WTC11 (cell line): ENCODE results near the gene FBRS. TPM values are rescaled to one million over a fixed set of nuclear protein-coding genes. Genes with fewer than 3 reads are reported as not detected.
"Not testable (repeated sequence)": the region's sequence is repeated elsewhere in the genome, so short reads cannot be mapped to it uniquely, and the experiment has no call there.

Source experiments
- ATAC-seq: fragments of 200-7000 bp; cut with Tn5 transposase; 2 replicates; pipeline ENCODE4 v1.10.0; 2021; ENCODE audit warnings: mild to moderate bottlenecking, moderate library complexity
- CTCF ChIA-PET: fragments of 300-600 bp; sonication (Branson Sonifier 250); formaldehyde crosslinking; loops from one replicate; lab custom pipeline; 2021; ENCODE audit warnings: antibody characterized with exemption; lab: Charles Lee
- POLR2A ChIA-PET: fragments of 350-600 bp; sonication (Branson Sonifier 250); formaldehyde crosslinking; loops from one replicate; lab custom pipeline; 2021; ENCODE audit warnings: antibody characterized with exemption; lab: Charles Lee
- DNase-seq: peaks from one replicate; pipeline ENCODE4 v3.0.0; 2021; ENCODE audit warnings: low spot score
- H3K27ac Mint-ChIP-seq: 2 replicates; pipeline ENCODE4 v1.8.0; 2021; ENCODE audit warnings: mixed read lengths
- H3K27me3 Mint-ChIP-seq: 2 replicates; pipeline ENCODE4 v1.8.0; 2021; ENCODE audit warnings: low read depth, mild to moderate bottlenecking, moderate library complexity, mixed read lengths
- H3K36me3 Mint-ChIP-seq: 2 replicates; pipeline ENCODE4 v1.8.0; 2021; ENCODE audit warnings: mixed read lengths
- H3K4me1 Mint-ChIP-seq: 2 replicates; pipeline ENCODE4 v1.8.0; 2022; ENCODE audit warnings: mixed read lengths
- H3K4me3 Mint-ChIP-seq: 2 replicates; pipeline ENCODE4 v1.8.0; 2021; ENCODE audit warnings: mild to moderate bottlenecking, moderate library complexity, mixed read lengths
- H3K9me3 Mint-ChIP-seq: 2 replicates; pipeline ENCODE4 v1.8.0; 2021; ENCODE audit warnings: mixed read lengths
- NFE2L1 ChIP-seq: sonication (generic); formaldehyde crosslinking; IDR thresholded peaks from 2 replicates; pipeline ENCODE4 v1.8.1; 2023; ENCODE audit warnings: missing genetic modification reagents
- NFYB ChIP-seq: sonication (generic); formaldehyde crosslinking; conservative IDR thresholded peaks from 2 replicates; pipeline ENCODE4 v1.8.0; 2022; ENCODE audit warnings: low read depth, missing genetic modification reagents
- NR2C2 ChIP-seq: sonication (generic); formaldehyde crosslinking; IDR thresholded peaks from 2 replicates; pipeline ENCODE4 v1.8.0; 2022; ENCODE audit warnings: mild to moderate bottlenecking, missing genetic modification reagents
- SMAD3 ChIP-seq: sonication (generic); formaldehyde crosslinking; IDR thresholded peaks from 2 replicates; pipeline ENCODE4 v1.8.0; 2022; ENCODE audit warnings: missing genetic modification reagents, mild to moderate bottlenecking, borderline replicate concordance
- SMAD4 ChIP-seq: sonication (generic); formaldehyde crosslinking; IDR thresholded peaks from 2 replicates; pipeline ENCODE4 v1.8.0; 2022; ENCODE audit warnings: mild to moderate bottlenecking, missing genetic modification reagents
- TCF7 ChIP-seq: sonication (generic); formaldehyde crosslinking; IDR thresholded peaks from 2 replicates; pipeline ENCODE4 v1.8.0; 2022; ENCODE audit warnings: mild to moderate bottlenecking, low read depth, missing genetic modification reagents, moderate library complexity
- total RNA-seq: library from RNA; stranded (reverse); gene quantifications from 3 replicates; pipeline ENCODE4 v1.2.3, GENCODE V29; 2021
- TF ChIP-seq, protein P1 (sequence below): fragments of 250-450 bp; sonication (Bioruptor Pico); IDR thresholded peaks from 2 replicates; pipeline ENCODE4 v2.1.2; 2022; ENCODE audit warnings: mild to moderate bottlenecking, moderate library complexity
- TF ChIP-seq, protein P2 (sequence below): fragments of 250-450 bp; sonication (Bioruptor Pico); IDR thresholded peaks from 2 replicates; pipeline ENCODE4 v1.9.0; 2021; ENCODE audit warnings: mild to moderate bottlenecking
- TF ChIP-seq, protein P3 (sequence below): fragments of 250-450 bp; sonication (Bioruptor Pico); IDR thresholded peaks from 2 replicates; pipeline ENCODE4 v1.8.0; 2021; ENCODE audit warnings: mild to moderate bottlenecking
- TF ChIP-seq, protein P4 (sequence below): sonication (generic); formaldehyde crosslinking; IDR thresholded peaks from 2 replicates; pipeline ENCODE4 v1.8.1; 2023; ENCODE audit warnings: mild to moderate bottlenecking, missing genetic modification reagents, borderline replicate concordance
- TF ChIP-seq, protein P5 (sequence below): fragments of 200-600 bp; IDR thresholded peaks from 2 replicates; pipeline ENCODE4 v1.8.0; 2022; ENCODE audit warnings: antibody characterized with exemption

The FBRS gene
- total RNA-seq, 1 experiment from 2014 or later: 23.2 TPM

DNA sequence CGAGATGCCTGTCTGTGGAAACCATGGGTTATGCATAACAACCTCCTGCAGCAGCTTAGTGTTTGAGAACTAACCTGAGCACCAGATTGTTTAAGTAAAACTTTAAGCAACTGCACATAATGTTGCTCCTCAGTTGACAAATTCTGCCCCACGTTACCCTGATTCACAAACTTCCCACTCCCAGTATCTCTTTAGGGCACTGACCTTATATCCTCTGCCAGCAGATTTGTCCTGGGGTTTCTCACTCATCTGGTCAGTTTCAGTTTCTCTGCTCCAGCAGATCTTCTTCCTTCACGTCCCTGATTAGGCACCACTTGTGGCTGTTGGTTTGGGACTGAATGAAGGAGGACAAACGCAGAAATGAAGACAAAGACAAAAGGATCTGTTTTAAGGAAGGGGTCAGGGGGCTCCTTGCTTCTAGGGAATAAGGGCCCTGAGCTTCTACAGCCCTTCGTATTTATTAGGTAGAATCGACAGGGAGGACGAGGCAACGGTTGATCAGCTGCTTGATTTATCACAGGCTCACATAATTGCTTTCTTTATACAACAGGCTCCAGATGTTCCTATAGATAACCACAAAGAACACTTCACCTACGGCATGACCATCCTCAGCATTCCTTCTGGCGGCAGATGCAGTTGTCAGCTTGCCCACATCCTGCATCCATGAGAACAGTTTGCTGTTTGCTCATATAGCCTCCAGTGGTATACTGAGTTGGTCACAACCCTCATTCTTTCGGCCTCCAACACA is 34.5 kb upstream of the FBRS start (continued):
- TF ChIP-seq, protein P1, sequence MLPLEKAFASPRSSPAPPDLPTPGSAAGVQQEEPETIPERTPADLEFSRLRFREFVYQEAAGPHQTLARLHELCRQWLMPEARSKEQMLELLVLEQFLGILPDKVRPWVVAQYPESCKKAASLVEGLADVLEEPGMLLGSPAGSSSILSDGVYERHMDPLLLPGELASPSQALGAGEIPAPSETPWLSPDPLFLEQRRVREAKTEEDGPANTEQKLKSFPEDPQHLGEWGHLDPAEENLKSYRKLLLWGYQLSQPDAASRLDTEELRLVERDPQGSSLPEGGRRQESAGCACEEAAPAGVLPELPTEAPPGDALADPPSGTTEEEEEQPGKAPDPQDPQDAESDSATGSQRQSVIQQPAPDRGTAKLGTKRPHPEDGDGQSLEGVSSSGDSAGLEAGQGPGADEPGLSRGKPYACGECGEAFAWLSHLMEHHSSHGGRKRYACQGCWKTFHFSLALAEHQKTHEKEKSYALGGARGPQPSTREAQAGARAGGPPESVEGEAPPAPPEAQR (CRISPR knock-in tag): no peak
- TF ChIP-seq NFE2L1 (CRISPR knock-in tag): no peak
- TF ChIP-seq, protein P2, sequence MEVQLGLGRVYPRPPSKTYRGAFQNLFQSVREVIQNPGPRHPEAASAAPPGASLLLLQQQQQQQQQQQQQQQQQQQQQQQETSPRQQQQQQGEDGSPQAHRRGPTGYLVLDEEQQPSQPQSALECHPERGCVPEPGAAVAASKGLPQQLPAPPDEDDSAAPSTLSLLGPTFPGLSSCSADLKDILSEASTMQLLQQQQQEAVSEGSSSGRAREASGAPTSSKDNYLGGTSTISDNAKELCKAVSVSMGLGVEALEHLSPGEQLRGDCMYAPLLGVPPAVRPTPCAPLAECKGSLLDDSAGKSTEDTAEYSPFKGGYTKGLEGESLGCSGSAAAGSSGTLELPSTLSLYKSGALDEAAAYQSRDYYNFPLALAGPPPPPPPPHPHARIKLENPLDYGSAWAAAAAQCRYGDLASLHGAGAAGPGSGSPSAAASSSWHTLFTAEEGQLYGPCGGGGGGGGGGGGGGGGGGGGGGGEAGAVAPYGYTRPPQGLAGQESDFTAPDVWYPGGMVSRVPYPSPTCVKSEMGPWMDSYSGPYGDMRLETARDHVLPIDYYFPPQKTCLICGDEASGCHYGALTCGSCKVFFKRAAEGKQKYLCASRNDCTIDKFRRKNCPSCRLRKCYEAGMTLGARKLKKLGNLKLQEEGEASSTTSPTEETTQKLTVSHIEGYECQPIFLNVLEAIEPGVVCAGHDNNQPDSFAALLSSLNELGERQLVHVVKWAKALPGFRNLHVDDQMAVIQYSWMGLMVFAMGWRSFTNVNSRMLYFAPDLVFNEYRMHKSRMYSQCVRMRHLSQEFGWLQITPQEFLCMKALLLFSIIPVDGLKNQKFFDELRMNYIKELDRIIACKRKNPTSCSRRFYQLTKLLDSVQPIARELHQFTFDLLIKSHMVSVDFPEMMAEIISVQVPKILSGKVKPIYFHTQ (CRISPR knock-in tag): no peak
- TF ChIP-seq TCF7 (CRISPR knock-in tag): no peak
- TF ChIP-seq, protein P3, sequence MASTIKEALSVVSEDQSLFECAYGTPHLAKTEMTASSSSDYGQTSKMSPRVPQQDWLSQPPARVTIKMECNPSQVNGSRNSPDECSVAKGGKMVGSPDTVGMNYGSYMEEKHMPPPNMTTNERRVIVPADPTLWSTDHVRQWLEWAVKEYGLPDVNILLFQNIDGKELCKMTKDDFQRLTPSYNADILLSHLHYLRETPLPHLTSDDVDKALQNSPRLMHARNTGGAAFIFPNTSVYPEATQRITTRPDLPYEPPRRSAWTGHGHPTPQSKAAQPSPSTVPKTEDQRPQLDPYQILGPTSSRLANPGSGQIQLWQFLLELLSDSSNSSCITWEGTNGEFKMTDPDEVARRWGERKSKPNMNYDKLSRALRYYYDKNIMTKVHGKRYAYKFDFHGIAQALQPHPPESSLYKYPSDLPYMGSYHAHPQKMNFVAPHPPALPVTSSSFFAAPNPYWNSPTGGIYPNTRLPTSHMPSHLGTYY: no peak

DNA sequence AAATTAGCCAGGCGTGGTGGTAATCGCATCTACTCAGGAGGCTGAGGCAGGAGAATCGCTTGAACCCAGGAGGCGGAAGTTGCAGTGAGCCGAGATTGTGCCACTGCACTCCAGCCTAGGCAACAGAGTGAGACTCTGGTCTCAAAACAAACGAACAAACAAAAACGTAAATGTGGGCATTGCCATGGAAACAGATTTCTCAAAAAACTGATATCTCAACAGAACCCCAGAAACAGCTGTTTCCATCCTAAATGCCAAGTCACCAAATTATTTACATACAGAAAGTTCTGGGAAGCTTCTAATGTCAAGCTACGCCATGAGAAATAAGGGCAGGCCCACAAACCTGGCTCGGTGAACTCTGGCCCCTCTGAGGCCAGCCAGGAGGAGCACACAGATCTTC is 32.0 kb upstream of the FBRS start:
- ChIA-PET POLR2A (interaction anchor here (0.7 kb wide), 2 partner anchors 54 to 196 kb away, joined by 3 to 4 read pairs; partner anchors contain the start of genes DCTPP1 and ZNF688), CTCF (interaction anchor here (0.6 to 8.3 kb wide), 8 partner anchors 10 to 727 kb away, joined by 3 to 58 read pairs (median 4); partner anchors contain the start of genes DCTPP1, SEZ6L2 and ZNF689)
- Mint-ChIP-seq H3K27me3 (peaks cover 47% of the 10 kb centered on the region), H3K27ac (no peak overlapping the region), H3K36me3 (no peaks in the 10 kb centered on the region), H3K4me3 (no peak overlapping the region), H3K4me1 (0 out of 2 replicates have a peak, but pooled peaks cover 5% of the 10 kb centered on the region), H3K9me3 (no peaks in the 10 kb centered on the region)
- ATAC-seq (no peak), DNase-seq (no peak)
- TF ChIP-seq, protein P4, sequence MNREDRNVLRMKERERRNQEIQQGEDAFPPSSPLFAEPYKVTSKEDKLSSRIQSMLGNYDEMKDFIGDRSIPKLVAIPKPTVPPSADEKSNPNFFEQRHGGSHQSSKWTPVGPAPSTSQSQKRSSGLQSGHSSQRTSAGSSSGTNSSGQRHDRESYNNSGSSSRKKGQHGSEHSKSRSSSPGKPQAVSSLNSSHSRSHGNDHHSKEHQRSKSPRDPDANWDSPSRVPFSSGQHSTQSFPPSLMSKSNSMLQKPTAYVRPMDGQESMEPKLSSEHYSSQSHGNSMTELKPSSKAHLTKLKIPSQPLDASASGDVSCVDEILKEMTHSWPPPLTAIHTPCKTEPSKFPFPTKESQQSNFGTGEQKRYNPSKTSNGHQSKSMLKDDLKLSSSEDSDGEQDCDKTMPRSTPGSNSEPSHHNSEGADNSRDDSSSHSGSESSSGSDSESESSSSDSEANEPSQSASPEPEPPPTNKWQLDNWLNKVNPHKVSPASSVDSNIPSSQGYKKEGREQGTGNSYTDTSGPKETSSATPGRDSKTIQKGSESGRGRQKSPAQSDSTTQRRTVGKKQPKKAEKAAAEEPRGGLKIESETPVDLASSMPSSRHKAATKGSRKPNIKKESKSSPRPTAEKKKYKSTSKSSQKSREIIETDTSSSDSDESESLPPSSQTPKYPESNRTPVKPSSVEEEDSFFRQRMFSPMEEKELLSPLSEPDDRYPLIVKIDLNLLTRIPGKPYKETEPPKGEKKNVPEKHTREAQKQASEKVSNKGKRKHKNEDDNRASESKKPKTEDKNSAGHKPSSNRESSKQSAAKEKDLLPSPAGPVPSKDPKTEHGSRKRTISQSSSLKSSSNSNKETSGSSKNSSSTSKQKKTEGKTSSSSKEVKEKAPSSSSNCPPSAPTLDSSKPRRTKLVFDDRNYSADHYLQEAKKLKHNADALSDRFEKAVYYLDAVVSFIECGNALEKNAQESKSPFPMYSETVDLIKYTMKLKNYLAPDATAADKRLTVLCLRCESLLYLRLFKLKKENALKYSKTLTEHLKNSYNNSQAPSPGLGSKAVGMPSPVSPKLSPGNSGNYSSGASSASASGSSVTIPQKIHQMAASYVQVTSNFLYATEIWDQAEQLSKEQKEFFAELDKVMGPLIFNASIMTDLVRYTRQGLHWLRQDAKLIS (CRISPR knock-in tag): no peak
- no peak for TF ChIP-seq SMAD4
- TF ChIP-seq NFYB (CRISPR knock-in tag): no peak

DNA sequence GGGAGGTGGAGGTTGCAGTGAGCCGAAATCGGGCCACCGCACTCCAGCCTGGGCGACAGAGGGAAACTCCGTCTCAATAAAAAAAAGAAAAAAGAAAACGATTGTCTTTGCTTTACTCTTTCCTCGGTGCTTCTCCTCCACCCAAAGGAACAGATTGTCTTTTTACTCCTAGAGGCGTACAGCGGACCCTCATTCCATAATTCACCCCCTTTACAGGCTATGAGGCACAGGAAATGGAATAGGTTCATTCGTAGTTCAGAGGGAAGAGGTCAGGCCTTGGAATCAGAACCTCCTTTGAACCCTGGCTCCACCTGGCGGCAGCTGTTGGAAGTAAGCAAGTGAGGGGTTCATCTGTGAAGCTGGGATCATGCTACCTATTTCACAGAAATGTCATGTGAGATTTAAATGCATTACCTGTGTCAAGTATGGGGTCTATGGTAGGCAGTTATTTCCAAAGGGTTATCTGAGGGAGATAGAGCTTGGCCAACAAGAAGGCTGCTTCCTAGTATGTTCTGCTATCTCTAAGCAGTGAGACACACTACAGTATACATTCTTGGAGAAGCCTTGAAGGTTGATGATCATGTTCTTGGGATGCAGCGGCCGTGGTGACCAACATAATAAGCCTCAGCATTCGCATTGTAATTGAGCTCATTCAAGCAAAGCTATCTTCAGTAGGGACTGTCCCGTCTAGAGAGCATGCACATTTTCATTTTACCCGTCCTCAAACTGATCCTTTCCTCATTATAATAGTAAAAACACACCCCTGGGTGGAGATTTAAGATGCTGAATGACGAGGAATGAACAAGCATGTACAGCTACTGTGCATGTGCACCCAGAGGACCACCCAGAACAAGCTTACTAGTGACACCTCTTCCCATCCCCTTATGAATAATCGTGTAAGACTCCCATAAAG is 29.3 kb upstream of the FBRS start:
- ATAC-seq: peak; percentile 95
- Mint-ChIP-seq H3K9me3 (no peaks in the 10 kb centered on the region), H3K4me3 (no peak overlapping the region), H3K36me3 (no peaks in the 10 kb centered on the region), H3K27ac (no peak overlapping the region), H3K27me3 (peaks cover 23% of the 10 kb centered on the region), H3K4me1 (0 out of 2 replicates have a peak, but pooled peaks cover 2% of the 10 kb centered on the region)
- ChIA-PET CTCF (interaction anchor here (0.6 to 8.3 kb wide), 27 partner anchors 9 to 537 kb away, joined by 3 to 58 read pairs (median 3); partner anchors contain the start of genes DCTPP1, PRR14, TBC1D10B and ZNF48), POLR2A (no interaction called here)
- TF ChIP-seq SMAD3 (no peak), NR2C2 (CRISPR knock-in tag) (0 out of 2 replicates have a peak, but pooled peaks have one; percentile 50)
- TF ChIP-seq, protein P5, sequence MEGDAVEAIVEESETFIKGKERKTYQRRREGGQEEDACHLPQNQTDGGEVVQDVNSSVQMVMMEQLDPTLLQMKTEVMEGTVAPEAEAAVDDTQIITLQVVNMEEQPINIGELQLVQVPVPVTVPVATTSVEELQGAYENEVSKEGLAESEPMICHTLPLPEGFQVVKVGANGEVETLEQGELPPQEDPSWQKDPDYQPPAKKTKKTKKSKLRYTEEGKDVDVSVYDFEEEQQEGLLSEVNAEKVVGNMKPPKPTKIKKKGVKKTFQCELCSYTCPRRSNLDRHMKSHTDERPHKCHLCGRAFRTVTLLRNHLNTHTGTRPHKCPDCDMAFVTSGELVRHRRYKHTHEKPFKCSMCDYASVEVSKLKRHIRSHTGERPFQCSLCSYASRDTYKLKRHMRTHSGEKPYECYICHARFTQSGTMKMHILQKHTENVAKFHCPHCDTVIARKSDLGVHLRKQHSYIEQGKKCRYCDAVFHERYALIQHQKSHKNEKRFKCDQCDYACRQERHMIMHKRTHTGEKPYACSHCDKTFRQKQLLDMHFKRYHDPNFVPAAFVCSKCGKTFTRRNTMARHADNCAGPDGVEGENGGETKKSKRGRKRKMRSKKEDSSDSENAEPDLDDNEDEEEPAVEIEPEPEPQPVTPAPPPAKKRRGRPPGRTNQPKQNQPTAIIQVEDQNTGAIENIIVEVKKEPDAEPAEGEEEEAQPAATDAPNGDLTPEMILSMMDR: peak; percentile 71
- peak; percentile 94 for DNase-seq

DNA sequence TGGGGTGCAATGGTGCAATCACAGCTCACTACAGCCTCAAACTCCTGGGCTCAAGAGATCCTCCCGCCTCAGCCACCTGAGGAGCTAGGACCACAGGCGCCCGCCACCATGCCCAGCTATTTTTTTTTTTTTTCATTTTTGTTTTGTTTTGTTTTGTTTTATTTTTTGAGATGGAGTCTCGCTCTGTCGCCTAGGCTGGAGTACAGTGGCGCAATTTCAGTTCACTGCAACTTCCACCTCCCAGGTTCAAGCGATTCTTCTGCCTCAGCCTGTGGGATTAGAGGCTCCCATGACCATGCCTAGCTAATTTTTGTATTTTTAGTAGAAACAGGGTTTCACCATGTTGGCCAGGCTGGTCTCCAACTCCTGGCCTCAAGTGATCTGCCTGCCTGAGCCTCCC is 25.8 kb upstream of the FBRS start:
- POLR2A ChIA-PET: interaction anchor here (0.5 kb wide), 1 partner anchor 1769 kb away, joined by 3 read pairs; the partner anchor contains the start of gene SH2B1
- peaks cover 11% of the 10 kb centered on the region for H3K27me3 Mint-ChIP-seq
- not testable (repeated sequence) for H3K27ac Mint-ChIP-seq, H3K4me3 Mint-ChIP-seq, H3K9me3 Mint-ChIP-seq, H3K36me3 Mint-ChIP-seq, H3K4me1 Mint-ChIP-seq, DNase-seq, ATAC-seq
- CTCF ChIA-PET: interaction anchor here (1.0 to 1.4 kb wide), 3 partner anchors 18 to 223 kb away, joined by 3 to 6 read pairs (median 5); partner anchors contain the start of genes DCTPP1 and PRR14
